Measurements from ENCODE around the gene TMPRSS12. TPM values are rescaled to one million over a fixed set of nuclear protein-coding genes. Genes with fewer than 3 reads are reported as not detected.
"Not testable (repeated sequence)": the region's sequence is repeated elsewhere in the genome, so short reads cannot be mapped to it uniquely, and the experiment has no call there.

Gene TMPRSS12
- total and polyA plus RNA-seq, 2 of the 13 experiments (the other 11 are each of a cell fraction or from before 2014, with no cell fraction given), result not detected

GRCh38 chr12:50803230-50803875 lies 39.4 kb upstream of the TMPRSS12 start (continued):
- no peak for TF ChIP-seq ERF (CRISPR knock-in tag; IDR thresholded peaks at IDR 0.05)
- no peak for TF ChIP-seq ZSCAN31 (CRISPR knock-in tag; IDR thresholded peaks at IDR 0.05; ENCODE audit: low read depth)

GRCh38 chr12:50806176-50806575 lies 36.5 kb upstream of the TMPRSS12 start:
- Histone ChIP-seq H3K27ac (ENCODE audit: extremely low read length, insufficient read depth, low read length) (no peak overlapping the region), H3K36me3 (replicated peaks in 1 of 2; ENCODE audit: control insufficient read depth in 1 of 2, insufficient read depth in 2 of 2, low read length in 2 of 2) (peaks cover 3 to 23% of the 10 kb centered on the region in 2 experiments; a peak in 3 of 5 replicates), H3K9ac (ENCODE audit: insufficient read depth, low read depth, low read length) (no peak overlapping the region), H3K9me3 (ENCODE audit: low read length) (no peaks in the 10 kb centered on the region), H3K27me3 (ENCODE audit: control insufficient read depth in 1 of 2, insufficient read depth in 2 of 2, low read length in 2 of 2) (no peaks in the 10 kb centered on the region), H3K4me3 (replicated peaks in 1 of 3; ENCODE audit: insufficient read depth in 1 of 3, low read depth in 2 of 3, low read length in 3 of 3) (no peak overlapping the region), H2AFZ (ENCODE audit: low read length) (no peak overlapping the region), H4K20me1 (ENCODE audit: insufficient read depth, low read length) (no peaks in the 10 kb centered on the region), H3K79me2 (ENCODE audit: insufficient read depth, low read length) (no peaks in the 10 kb centered on the region), H3K4me1 (ENCODE audit: insufficient read depth, low read length) (no peaks in the 10 kb centered on the region), H3K4me2 (ENCODE audit: low read depth, low read length) (no peak overlapping the region)
- DNase-seq (ENCODE audit: low spot score) (peak; percentile 5), ATAC-seq (no peak), FAIRE-seq (no peak)
- TF ChIP-seq ZSCAN21 (CRISPR knock-in tag; IDR thresholded peaks at IDR 0.05; ENCODE audit: borderline replicate concordance), result no peak
- no peak for TF ChIP-seq ZNF616 (CRISPR knock-in tag; IDR thresholded peaks at IDR 0.05; ENCODE audit: low read depth)
- no peak for TF ChIP-seq KDM3A (CRISPR knock-in tag; IDR thresholded peaks at IDR 0.05; ENCODE audit: low read depth)
- no peak for TF ChIP-seq ZBTB34 (CRISPR knock-in tag; IDR thresholded peaks at IDR 0.05)
- no peak for TF ChIP-seq SIX4 (CRISPR knock-in tag; IDR thresholded peaks at IDR 0.05)
- TF ChIP-seq GLI4 (CRISPR knock-in tag; IDR thresholded peaks at IDR 0.05; ENCODE audit: borderline replicate concordance), result no peak
- CTCF ChIA-PET (ENCODE audit: low intra/inter-chr PET ratio, low total read pairs), result no interaction called here
- no TSS peak for BruUV-seq (replicated peaks)
- in situ Hi-C loops (cut with HindIII; ENCODE audit: extremely low pct_ligation_motif_present, low pct_unique_long_range_greater_than_20kb) (no loop called here), intact Hi-C loops (cut with micrococcal nuclease; ENCODE audit: unreplicated experiment) (no loop called here)
- WGBS (ENCODE audit: low lambda C conversion rate), result 100% methylated on average over 4 of the region's 4 CpGs
- POLR2A ChIA-PET, result no interaction called here

- FAIRE-seq; H4K20me1 ChIP-seq (ENCODE audit: insufficient read depth, low read length); CTCF ChIA-PET (ENCODE audit: low intra/inter-chr PET ratio, low total read pairs); H3K4me2 ChIP-seq (ENCODE audit: low read depth, low read length); H3K9me3 ChIP-seq (ENCODE audit: low read length); BruUV-seq (replicated peaks); intact Hi-C loops (cut with micrococcal nuclease; ENCODE audit: unreplicated experiment); POLR2A ChIA-PET; ATAC-seq; H3K27ac ChIP-seq (ENCODE audit: extremely low read length, insufficient read depth, low read length); H3K27me3 ChIP-seq (ENCODE audit: control insufficient read depth in 1 of 2, insufficient read depth in 2 of 2, low read length in 2 of 2); H3K4me3 ChIP-seq (replicated peaks in 1 of 3; ENCODE audit: insufficient read depth in 1 of 3, low read depth in 2 of 3, low read length in 3 of 3); H2AFZ ChIP-seq (ENCODE audit: low read length); H3K4me1 ChIP-seq (ENCODE audit: insufficient read depth, low read length); H3K79me2 ChIP-seq (ENCODE audit: insufficient read depth, low read length); in situ Hi-C loops (cut with HindIII; ENCODE audit: extremely low pct_ligation_motif_present, low pct_unique_long_range_greater_than_20kb); DNase-seq (ENCODE audit: low spot score); H3K9ac ChIP-seq (ENCODE audit: insufficient read depth, low read depth, low read length): not testable (repeated sequence)
- H3K36me3 ChIP-seq (replicated peaks in 1 of 2; ENCODE audit: control insufficient read depth in 1 of 2, insufficient read depth in 2 of 2, low read length in 2 of 2), result peaks cover 4 to 29% of the 10 kb centered on the region in 2 experiments; a peak in 4 of 5 replicates
- WGBS (ENCODE audit: low lambda C conversion rate), result 96% methylated on average over 4 of the region's 4 CpGs
These were observed 33.6 kb upstream of the TMPRSS12 start for GRCh38 chr12:50809131-50809530.

- H3K4me2 ChIP-seq (ENCODE audit: low read depth, low read length); CTCF ChIA-PET (ENCODE audit: low intra/inter-chr PET ratio, low total read pairs); BruUV-seq (replicated peaks): not testable (repeated sequence)
These were observed 27.8 kb upstream of the TMPRSS12 start for GRCh38 chr12:50814921-50815320.

More at GRCh38 chr12:50814921-50815320, 27.8 kb upstream of the TMPRSS12 start:
- ATAC-seq; H3K9ac ChIP-seq (ENCODE audit: insufficient read depth, low read depth, low read length); H3K27ac ChIP-seq (ENCODE audit: extremely low read length, insufficient read depth, low read length); H3K4me1 ChIP-seq (ENCODE audit: insufficient read depth, low read length); DNase-seq (ENCODE audit: low spot score); H3K9me3 ChIP-seq (ENCODE audit: low read length); intact Hi-C loops (cut with micrococcal nuclease; ENCODE audit: unreplicated experiment); H2AFZ ChIP-seq (ENCODE audit: low read length); H3K27me3 ChIP-seq (ENCODE audit: control insufficient read depth in 1 of 2, insufficient read depth in 2 of 2, low read length in 2 of 2); H4K20me1 ChIP-seq (ENCODE audit: insufficient read depth, low read length); H3K4me3 ChIP-seq (replicated peaks in 1 of 3; ENCODE audit: insufficient read depth in 1 of 3, low read depth in 2 of 3, low read length in 3 of 3); FAIRE-seq; in situ Hi-C loops (cut with HindIII; ENCODE audit: extremely low pct_ligation_motif_present, low pct_unique_long_range_greater_than_20kb); H3K79me2 ChIP-seq (ENCODE audit: insufficient read depth, low read length): not testable (repeated sequence)
- 96% methylated on average over 7 of the region's 7 CpGs for WGBS (ENCODE audit: low lambda C conversion rate)
- POLR2A ChIA-PET, result interaction anchor here (0.7 kb wide), 1 partner anchor 14 kb away, joined by 3 read pairs; no protein-coding TSS in a partner anchor
- peaks cover 11 to 56% of the 10 kb centered on the region in 2 experiments; a peak in 4 of 5 replicates for H3K36me3 ChIP-seq (replicated peaks in 1 of 2; ENCODE audit: control insufficient read depth in 1 of 2, insufficient read depth in 2 of 2, low read length in 2 of 2)
